A673 (cell line): ENCODE measurements around the gene DOCK8. TPM values are rescaled to one million over a fixed set of nuclear protein-coding genes. Genes with fewer than 3 reads are reported as not detected.

ENCODE experiments used
- BruUV-seq: library from RNA; stranded (reverse); fragments of 400-500 nt; replicated peaks from 2 replicates; lab custom pipeline; 2021; lab: Mats Ljungman, UMichigan
- CTCF ChIA-PET: fragments of 300-600 bp; sonication (Branson Sonifier 250); formaldehyde crosslinking; loops from one replicate; lab custom pipeline; 2022; ENCODE audit warnings: antibody characterized with exemption; lab: Charles Lee
- POLR2A ChIA-PET: fragments of 300-600 bp; sonication (Branson Sonifier 250); formaldehyde crosslinking; loops from one replicate; lab custom pipeline; 2022; ENCODE audit warnings: antibody characterized with exemption; ENCODE audit not compliant: low non-redundant PET; lab: Charles Lee
- DNase-seq: peaks from one replicate; pipeline ENCODE4 v3.0.0-alpha.2; 2015; ENCODE audit warnings: low spot score
- H3K27ac ChIP-seq: fragments of 200-600 bp; sonication (generic); 2 replicates; pipeline ENCODE4 v1.5.1; 2016; ENCODE audit warnings: mixed run types, low read depth, mild to moderate bottlenecking, mixed read lengths, antibody characterized with exemption, low read length; ENCODE audit not compliant: poor library complexity, severe bottlenecking
- H3K27me3 ChIP-seq: fragments of 200-600 bp; sonication (generic); replicated peaks from 2 replicates; pipeline ENCODE4 v1.6.1; 2017; ENCODE audit warnings: mixed run types, low read depth, mild to moderate bottlenecking, mixed read lengths, antibody characterized with exemption, low read length; ENCODE audit not compliant: insufficient read depth, poor library complexity
- H3K36me3 ChIP-seq: fragments of 200-600 bp; sonication (generic); 2 replicates; pipeline ENCODE4 v1.6.1; 2016; ENCODE audit warnings: mixed run types, mild to moderate bottlenecking, mixed read lengths, antibody characterized with exemption, low read length; ENCODE audit not compliant: insufficient read depth, poor library complexity, severe bottlenecking
- H3K4me1 ChIP-seq: fragments of 200-600 bp; sonication (generic); 2 replicates; pipeline ENCODE4 v1.6.1; 2017; ENCODE audit warnings: mixed run types, mild to moderate bottlenecking, mixed read lengths, antibody characterized with exemption, low read length; ENCODE audit not compliant: insufficient read depth, poor library complexity, severe bottlenecking
- H3K4me3 ChIP-seq: fragments of 200-600 bp; sonication (generic); 2 replicates; pipeline ENCODE4 v1.5.1; 2016; ENCODE audit warnings: low read depth, mixed run types, mild to moderate bottlenecking, mixed read lengths, low read length; ENCODE audit not compliant: poor library complexity, severe bottlenecking
- H3K9me3 ChIP-seq: fragments of 200-600 bp; sonication (generic); 2 replicates; pipeline ENCODE4 v1.6.1; 2016; ENCODE audit warnings: mixed run types, low read depth, mild to moderate bottlenecking, mixed read lengths, antibody characterized with exemption, low read length; ENCODE audit not compliant: poor library complexity, severe bottlenecking
- EZH2 ChIP-seq: fragments of 200-600 bp; sonication (generic); IDR thresholded peaks from 2 replicates; pipeline ENCODE4 v1.6.1; 2017; ENCODE audit warnings: borderline replicate concordance, low read depth, mild to moderate bottlenecking, mixed read lengths, antibody characterized with exemption, low read length; ENCODE audit not compliant: poor library complexity, severe bottlenecking
- intact Hi-C: fragments of 100-400 bp; cut with micrococcal nuclease; formaldehyde crosslinking; loops from one replicate; pipeline ENCODE4 v1.10.0; 2022; ENCODE audit not compliant: unreplicated experiment
- total RNA-seq: library from RNA; stranded (reverse); gene quantifications from 2 replicates; pipeline ENCODE4 v1.2.3, GENCODE V29; 2021
- TF ChIP-seq, protein P1 (sequence below): fragments of 300-800, 200-600 bp; sonication (generic); conservative IDR thresholded peaks from 2 replicates; pipeline ENCODE4 v1.5.1; 2017; ENCODE audit warnings: low read depth, mild to moderate bottlenecking, antibody characterized with exemption, low read length, moderate library complexity, mixed read lengths

The DOCK8 gene
- total RNA-seq, 1 experiment from 2014 or later, result not detected

DNA sequence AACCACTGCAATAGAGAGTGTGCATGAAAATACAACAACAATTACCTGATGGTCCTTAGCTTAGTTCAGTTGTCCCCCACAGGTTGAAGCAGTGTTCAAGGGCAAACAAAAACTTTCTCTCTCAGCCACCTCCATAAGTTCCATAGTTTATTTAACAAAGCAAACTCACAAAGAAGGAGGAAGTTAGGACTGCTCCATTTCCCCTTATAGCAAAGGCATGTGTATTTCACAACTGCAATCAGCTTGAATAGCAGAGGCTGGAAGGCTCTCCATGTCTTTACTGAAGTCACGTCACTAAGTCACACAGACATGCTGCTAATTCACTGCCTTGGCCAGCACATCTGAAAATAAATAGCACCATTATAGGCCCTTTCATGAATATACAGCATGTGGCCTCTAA lies 43.3 kb downstream of the DOCK8 start:
- no peaks in the 10 kb centered on the region for H3K9me3 ChIP-seq
- POLR2A ChIA-PET, result no interaction called here
- no peak for DNase-seq
- H3K27me3 ChIP-seq, result peaks cover 52% of the 10 kb centered on the region
- no TSS peak for BruUV-seq
- CTCF ChIA-PET, result no interaction called here
- H3K4me1 ChIP-seq, result no peaks in the 10 kb centered on the region
- no peak overlapping the region for H3K27ac ChIP-seq
- no peaks in the 10 kb centered on the region for H3K36me3 ChIP-seq
- TF ChIP-seq, protein P1, sequence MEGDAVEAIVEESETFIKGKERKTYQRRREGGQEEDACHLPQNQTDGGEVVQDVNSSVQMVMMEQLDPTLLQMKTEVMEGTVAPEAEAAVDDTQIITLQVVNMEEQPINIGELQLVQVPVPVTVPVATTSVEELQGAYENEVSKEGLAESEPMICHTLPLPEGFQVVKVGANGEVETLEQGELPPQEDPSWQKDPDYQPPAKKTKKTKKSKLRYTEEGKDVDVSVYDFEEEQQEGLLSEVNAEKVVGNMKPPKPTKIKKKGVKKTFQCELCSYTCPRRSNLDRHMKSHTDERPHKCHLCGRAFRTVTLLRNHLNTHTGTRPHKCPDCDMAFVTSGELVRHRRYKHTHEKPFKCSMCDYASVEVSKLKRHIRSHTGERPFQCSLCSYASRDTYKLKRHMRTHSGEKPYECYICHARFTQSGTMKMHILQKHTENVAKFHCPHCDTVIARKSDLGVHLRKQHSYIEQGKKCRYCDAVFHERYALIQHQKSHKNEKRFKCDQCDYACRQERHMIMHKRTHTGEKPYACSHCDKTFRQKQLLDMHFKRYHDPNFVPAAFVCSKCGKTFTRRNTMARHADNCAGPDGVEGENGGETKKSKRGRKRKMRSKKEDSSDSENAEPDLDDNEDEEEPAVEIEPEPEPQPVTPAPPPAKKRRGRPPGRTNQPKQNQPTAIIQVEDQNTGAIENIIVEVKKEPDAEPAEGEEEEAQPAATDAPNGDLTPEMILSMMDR, result no peak
- no peak for TF ChIP-seq EZH2
- intact Hi-C loops, result no loop called here
- H3K4me3 ChIP-seq, result no peak overlapping the region

DNA sequence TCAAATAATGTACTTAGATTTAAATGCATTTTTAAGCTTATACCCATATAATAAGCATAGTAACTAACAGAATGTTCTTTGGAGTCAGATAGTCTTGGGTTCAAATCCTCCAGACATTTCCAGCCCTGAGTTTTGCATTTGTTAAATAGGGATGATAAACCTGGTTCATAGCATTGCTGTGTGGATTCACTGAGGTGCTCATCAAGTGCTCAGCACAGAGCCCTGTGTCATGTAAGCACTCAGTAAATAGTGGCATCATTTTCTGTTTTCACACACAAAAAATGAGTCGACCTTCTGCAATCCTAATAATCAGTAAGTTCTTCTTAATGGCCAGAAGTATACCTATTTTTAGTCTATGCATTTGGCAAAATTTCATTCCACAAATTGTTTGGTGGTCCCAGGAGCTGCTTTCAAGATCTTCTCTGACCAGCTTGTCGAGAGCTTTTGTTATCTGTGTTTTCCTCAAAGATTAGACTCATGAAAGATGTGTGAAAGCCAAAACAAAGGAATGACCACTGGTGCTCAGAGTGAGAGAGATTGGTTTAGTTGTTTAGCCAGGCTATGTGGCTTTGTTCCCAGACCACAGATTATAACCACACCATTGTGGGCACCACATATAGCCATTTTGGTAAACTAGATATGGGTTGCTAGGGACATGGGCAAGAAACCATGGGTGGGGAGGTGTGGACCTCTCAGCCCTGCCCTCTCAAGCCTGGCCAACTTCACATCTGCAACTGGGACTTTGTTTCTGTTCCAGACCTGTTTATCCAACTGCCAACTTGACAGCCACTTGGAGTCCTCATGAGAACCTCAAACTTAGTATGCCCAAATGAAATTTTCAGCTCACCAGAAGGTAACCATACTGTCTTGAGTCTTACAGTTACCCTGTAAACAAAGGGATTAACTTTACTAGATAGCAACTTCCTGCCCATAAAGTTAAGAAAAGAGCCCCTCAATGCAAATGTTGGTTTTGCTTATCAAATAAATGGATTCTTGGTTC lies 45.0 kb downstream of the DOCK8 start:
- Histone ChIP-seq H3K9me3 (no peaks in the 10 kb centered on the region), H3K27ac (no peak overlapping the region), H3K4me1 (no peaks in the 10 kb centered on the region), H3K4me3 (no peak overlapping the region), H3K27me3 (peaks cover 50% of the 10 kb centered on the region), H3K36me3 (no peaks in the 10 kb centered on the region)
- intact Hi-C loops, result loop anchor here (5.0 kb wide), 1 partner anchor 43 kb away; no protein-coding TSS in a partner anchor
- DNase-seq, result no peak
- ChIA-PET CTCF (no interaction called here), POLR2A (no interaction called here)
- BruUV-seq, result no TSS peak
- no peak for TF ChIP-seq EZH2
- TF ChIP-seq, protein P1, result no peak

DNA sequence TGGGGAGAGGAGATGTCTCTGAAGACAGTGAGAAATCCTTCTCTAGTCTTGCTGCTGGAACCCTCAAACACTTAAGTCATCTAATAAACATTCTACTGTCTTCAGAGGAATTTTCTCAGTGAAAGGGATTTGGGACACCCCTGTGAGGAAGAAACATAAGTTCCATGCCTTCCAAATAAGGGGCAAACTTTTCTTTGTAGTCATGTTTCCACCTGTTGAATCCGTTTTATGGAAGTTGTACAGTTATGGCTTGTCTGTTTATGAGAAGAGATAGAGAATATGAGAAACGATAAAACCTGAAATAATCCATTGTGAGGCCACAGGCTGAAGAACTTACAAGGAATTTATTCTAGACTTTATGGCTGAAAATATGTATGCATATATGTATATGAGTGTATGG lies 49.6 kb downstream of the DOCK8 start:
- peaks cover 45% of the 10 kb centered on the region for H3K27me3 ChIP-seq
- no peaks in the 10 kb centered on the region for H3K4me1 ChIP-seq
- DNase-seq, result no peak
- intact Hi-C loops, result loop anchor here (5.0 kb wide), 1 partner anchor 38 kb away; no protein-coding TSS in a partner anchor
- no peak overlapping the region for H3K27ac ChIP-seq
- H3K36me3 ChIP-seq, result no peaks in the 10 kb centered on the region
- ChIA-PET POLR2A (no interaction called here), CTCF (no interaction called here)
- TF ChIP-seq EZH2, result no peak
- TF ChIP-seq, protein P1, result no peak
- H3K9me3 ChIP-seq, result no peaks in the 10 kb centered on the region
- BruUV-seq, result no TSS peak
- no peak overlapping the region for H3K4me3 ChIP-seq
